Right lobe of liver (tissue), 4 donors: ENCODE results near the gene TNFAIP6.

Experiments used
- CTCF ChIP-seq, 4 donors: fragments of 200-600 bp in 3 of 4; fragments of 450-650 bp in 1 of 4; IDR thresholded peaks; one replicate each; pipeline versions ENCODE4 v1.5.1 to v1.8.0; 2016 to 2022; ENCODE audit warnings: antibody characterized with exemption in 4 of 4, mild to moderate bottlenecking in 2 of 4
- POLR2A ChIP-seq: fragments of 450-650 bp; IDR thresholded peaks from one replicate; pipeline ENCODE4 v1.6.1; 2017; ENCODE audit warnings: antibody characterized with exemption, mild to moderate bottlenecking
- donor health status: DM: no; HTN: no; CAD: no.
- donor health status: DM: no; HTN: no; CAD: no.
- donor health status: DM: no; HTN: yes; CAD: no.

GRCh38 chr2:151361674-151362370, 4.4 kb downstream of the TNFAIP6 start:
- TF ChIP-seq CTCF (IDR thresholded peaks at IDR 0.05) (no peak), POLR2A (no peak)
